K562 (cell line): ENCODE measurements around the gene SLC25A51. TPM values are rescaled to one million over a fixed set of nuclear protein-coding genes. Genes with fewer than 3 reads are reported as not detected.

Experiments used
- CREB1 ChIP-seq, 2 experiments: sonication (generic) in 1 of 2; formaldehyde crosslinking in 1 of 2; IDR thresholded peaks; 2 replicates each; pipeline versions ENCODE4 v1.6.1 to v1.8.0; 2012 to 2022; ENCODE audit warnings: inconsistent platforms in 1 of 2, mild to moderate bottlenecking in 1 of 2, missing genetic modification reagents in 1 of 2, moderate library complexity in 1 of 2
- CREBBP ChIP-seq: IDR thresholded peaks from one replicate; pipeline ENCODE4 v1.6.1; 2012; ENCODE audit warnings: low read depth, mild to moderate bottlenecking, control low read depth, inconsistent platforms, low read length
- HNRNPUL1 ChIP-seq: fragments of 200-400 bp; formaldehyde crosslinking; IDR thresholded peaks from 2 replicates; pipeline ENCODE4 v1.6.1; 2017; ENCODE audit warnings: low read length
- MAFF ChIP-seq: IDR thresholded peaks from 2 replicates; pipeline ENCODE4 v1.6.1; 2012; ENCODE audit warnings: low read length, improper control_type of control experiment
- NRF1 ChIP-seq, 2 experiments: fragments of 450-650 bp; IDR thresholded peaks in 1 of 2; conservative IDR thresholded peaks in 1 of 2; 2 replicates each; pipeline ENCODE4 v1.6.1; 2014; ENCODE audit warnings: mild to moderate bottlenecking in 2 of 2
- POLR3A ChIP-seq: IDR thresholded peaks from 2 replicates; pipeline ENCODE4 v1.6.1; 2011; ENCODE audit warnings: borderline replicate concordance, mild to moderate bottlenecking, moderate library complexity; ENCODE audit not compliant: insufficient read length, insufficient read depth; ENCODE audit errors: extremely low read depth
- PTTG1 ChIP-seq: fragments of 450-650 bp; IDR thresholded peaks from 2 replicates; pipeline ENCODE4 v1.6.1; 2016; ENCODE audit warnings: low read depth, mild to moderate bottlenecking, missing genetic modification characterization, missing compliant biosample characterization
- RB1 ChIP-seq: fragments of 450-650 bp; IDR thresholded peaks from 2 replicates; pipeline ENCODE4 v1.6.1; 2017; ENCODE audit warnings: low read depth, mild to moderate bottlenecking
- SETDB1 ChIP-seq: IDR thresholded peaks from one replicate; pipeline ENCODE4 v1.6.1; 2012; ENCODE audit warnings: low read length, control low read depth, inconsistent platforms
- SP1 ChIP-seq: sonication (generic); formaldehyde crosslinking; IDR thresholded peaks from 2 replicates; pipeline ENCODE4 v1.8.1; 2022; ENCODE audit warnings: mild to moderate bottlenecking, missing genetic modification reagents
- ZNF143 ChIP-seq: sonication (generic); formaldehyde crosslinking; IDR thresholded peaks from 2 replicates; pipeline ENCODE4 v1.9.0; 2022; ENCODE audit warnings: mild to moderate bottlenecking, missing genetic modification reagents
- ZNF3 ChIP-seq: fragments of 250-450 bp; sonication (Bioruptor Pico); IDR thresholded peaks from 2 replicates; pipeline ENCODE4 v1.5.0; 2021; ENCODE audit warnings: mild to moderate bottlenecking, moderate library complexity
- polyA plus RNA-seq, 8 experiments: library from polyadenylated mRNA; depleted of rRNA in 4 of 8; stranded (reverse) in 5 of 8; unstranded in 3 of 8; fragments of >200 nt; fragmentation: Nextera tagmentation in 2 of 8; fragmentation: Illumina TruSeq in 1 of 8; extraction: Ambion mirVana in 2 of 8; extraction: Trizol in 1 of 8; gene quantifications; 2 replicates each; pipeline versions ENCODE4 v1.2.1 to v1.2.3, GENCODE V29; 2011 to 2014; ENCODE audit warnings: inconsistent platforms in 1 of 8, missing spikeins in 1 of 8
- total RNA-seq, 7 experiments: library from RNA; depleted of rRNA in 6 of 7; stranded (reverse); fragments of >200 nt in 6 of 7; fragmentation: Illumina TruSeq in 2 of 7; extraction: Trizol in 2 of 7; gene quantifications; 2 replicates each; pipeline versions ENCODE4 v1.2.1 to v1.2.3, GENCODE V29; 2011 to 2021; ENCODE audit warnings: low replicate concordance in 1 of 7
- TF ChIP-seq, protein P1 (sequence below): sonication (generic); IDR thresholded peaks from 2 replicates; pipeline ENCODE4 v1.6.1; 2016
- TF ChIP-seq, protein P2 (sequence below), 2 experiments: fragments of 450-650 bp in 1 of 2; sonication (generic) in 1 of 2; formaldehyde crosslinking in 1 of 2; IDR thresholded peaks; 2 replicates each; pipeline versions ENCODE4 v1.7.1 to v1.9.0; 2016 to 2022; ENCODE audit warnings: inconsistent platforms in 1 of 2, mild to moderate bottlenecking in 1 of 2, missing genetic modification reagents in 1 of 2
- TF ChIP-seq, protein P3 (sequence below): fragments of 250-450 bp; sonication (Bioruptor Pico); IDR thresholded peaks from 2 replicates; pipeline ENCODE4 v1.6.1; 2021; ENCODE audit warnings: mild to moderate bottlenecking

Gene SLC25A51
- total and polyA plus RNA-seq, 9 of the 15 experiments (the other 6 are each of a cell fraction or from before 2014, with no cell fraction given), result 9.1 to 40.7 (median 24.5) TPM

DNA sequence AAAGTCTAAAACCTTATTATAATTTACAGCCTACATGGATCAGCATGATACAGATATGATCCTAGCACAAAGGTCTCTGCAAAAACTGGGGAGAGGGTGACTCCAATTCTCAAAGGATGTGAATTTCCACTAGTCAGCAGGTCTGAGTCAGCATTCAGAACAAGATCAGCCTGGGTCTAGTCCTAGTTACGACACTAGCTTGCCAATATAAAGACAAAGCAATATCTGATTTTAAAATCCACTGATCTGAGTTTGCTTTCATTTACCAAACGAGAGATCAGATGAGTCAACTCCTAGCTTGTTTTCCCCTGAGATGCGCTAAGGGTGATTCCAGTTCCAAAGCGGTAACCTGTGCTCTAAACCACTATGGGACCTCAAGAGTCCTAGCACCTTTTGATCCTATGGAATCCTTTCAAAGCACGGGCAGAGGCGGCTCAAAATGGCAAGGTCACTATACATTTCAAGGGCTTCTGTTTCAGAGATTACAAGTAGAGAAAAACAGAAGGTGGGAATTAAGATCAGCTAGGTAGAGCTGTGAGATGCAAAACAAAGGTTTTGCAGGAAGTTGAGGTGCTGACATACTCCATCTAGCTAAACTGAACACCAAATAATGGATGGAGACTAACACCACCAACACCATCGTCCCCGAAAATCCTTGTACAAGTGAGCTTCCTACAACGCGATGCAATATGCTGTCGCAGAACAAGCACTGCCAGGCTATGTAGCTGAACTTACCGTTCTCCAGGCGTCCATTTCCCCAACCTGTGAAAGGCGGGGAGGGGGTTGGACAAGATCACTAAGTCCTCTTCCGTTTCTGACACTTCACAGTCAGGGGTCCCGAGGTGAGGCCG, 906 bp downstream of the SLC25A51 start (continued):
- TF ChIP-seq, protein P1, sequence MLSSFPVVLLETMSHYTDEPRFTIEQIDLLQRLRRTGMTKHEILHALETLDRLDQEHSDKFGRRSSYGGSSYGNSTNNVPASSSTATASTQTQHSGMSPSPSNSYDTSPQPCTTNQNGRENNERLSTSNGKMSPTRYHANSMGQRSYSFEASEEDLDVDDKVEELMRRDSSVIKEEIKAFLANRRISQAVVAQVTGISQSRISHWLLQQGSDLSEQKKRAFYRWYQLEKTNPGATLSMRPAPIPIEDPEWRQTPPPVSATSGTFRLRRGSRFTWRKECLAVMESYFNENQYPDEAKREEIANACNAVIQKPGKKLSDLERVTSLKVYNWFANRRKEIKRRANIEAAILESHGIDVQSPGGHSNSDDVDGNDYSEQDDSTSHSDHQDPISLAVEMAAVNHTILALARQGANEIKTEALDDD, result peak; percentile 96
- TF ChIP-seq CREB1 (IDR thresholded peaks at IDR 0.05) (0 out of 2 replicates have a peak, but pooled peaks have one; percentile 15), CREB1 (CRISPR knock-in tag; IDR thresholded peaks at IDR 0.05) (no peak), SETDB1 (no peak), ZNF143 (CRISPR knock-in tag) (0 out of 2 replicates have a peak, but pooled peaks have one; percentile 27), HNRNPUL1 (no peak), POLR3A (no peak), PTTG1 (tag) (no peak), MAFF (peak; percentile 90), ZNF3 (no peak), NRF1 (conservative IDR thresholded peaks at IDR 0.05 in 1 of 2, IDR thresholded peaks at IDR 0.05 in 1 of 2) (no peak), CREBBP (no peak), RB1 (no peak), SP1 (CRISPR knock-in tag) (0 out of 2 replicates have a peak, but pooled peaks have one; percentile 21)
- TF ChIP-seq, protein P2, sequence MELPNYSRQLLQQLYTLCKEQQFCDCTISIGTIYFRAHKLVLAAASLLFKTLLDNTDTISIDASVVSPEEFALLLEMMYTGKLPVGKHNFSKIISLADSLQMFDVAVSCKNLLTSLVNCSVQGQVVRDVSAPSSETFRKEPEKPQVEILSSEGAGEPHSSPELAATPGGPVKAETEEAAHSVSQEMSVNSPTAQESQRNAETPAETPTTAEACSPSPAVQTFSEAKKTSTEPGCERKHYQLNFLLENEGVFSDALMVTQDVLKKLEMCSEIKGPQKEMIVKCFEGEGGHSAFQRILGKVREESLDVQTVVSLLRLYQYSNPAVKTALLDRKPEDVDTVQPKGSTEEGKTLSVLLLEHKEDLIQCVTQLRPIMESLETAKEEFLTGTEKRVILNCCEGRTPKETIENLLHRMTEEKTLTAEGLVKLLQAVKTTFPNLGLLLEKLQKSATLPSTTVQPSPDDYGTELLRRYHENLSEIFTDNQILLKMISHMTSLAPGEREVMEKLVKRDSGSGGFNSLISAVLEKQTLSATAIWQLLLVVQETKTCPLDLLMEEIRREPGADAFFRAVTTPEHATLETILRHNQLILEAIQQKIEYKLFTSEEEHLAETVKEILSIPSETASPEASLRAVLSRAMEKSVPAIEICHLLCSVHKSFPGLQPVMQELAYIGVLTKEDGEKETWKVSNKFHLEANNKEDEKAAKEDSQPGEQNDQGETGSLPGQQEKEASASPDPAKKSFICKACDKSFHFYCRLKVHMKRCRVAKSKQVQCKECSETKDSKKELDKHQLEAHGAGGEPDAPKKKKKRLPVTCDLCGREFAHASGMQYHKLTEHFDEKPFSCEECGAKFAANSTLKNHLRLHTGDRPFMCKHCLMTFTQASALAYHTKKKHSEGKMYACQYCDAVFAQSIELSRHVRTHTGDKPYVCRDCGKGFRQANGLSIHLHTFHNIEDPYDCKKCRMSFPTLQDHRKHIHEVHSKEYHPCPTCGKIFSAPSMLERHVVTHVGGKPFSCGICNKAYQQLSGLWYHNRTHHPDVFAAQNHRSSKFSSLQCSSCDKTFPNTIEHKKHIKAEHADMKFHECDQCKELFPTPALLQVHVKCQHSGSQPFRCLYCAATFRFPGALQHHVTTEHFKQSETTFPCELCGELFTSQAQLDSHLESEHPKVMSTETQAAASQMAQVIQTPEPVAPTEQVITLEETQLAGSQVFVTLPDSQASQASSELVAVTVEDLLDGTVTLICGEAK (IDR thresholded peaks at IDR 0.05), result 0 out of 2 replicates have a peak, but pooled peaks have one; percentile 16
- TF ChIP-seq, protein P2 (CRISPR knock-in tag; IDR thresholded peaks at IDR 0.05), result no peak
- TF ChIP-seq, protein P3, sequence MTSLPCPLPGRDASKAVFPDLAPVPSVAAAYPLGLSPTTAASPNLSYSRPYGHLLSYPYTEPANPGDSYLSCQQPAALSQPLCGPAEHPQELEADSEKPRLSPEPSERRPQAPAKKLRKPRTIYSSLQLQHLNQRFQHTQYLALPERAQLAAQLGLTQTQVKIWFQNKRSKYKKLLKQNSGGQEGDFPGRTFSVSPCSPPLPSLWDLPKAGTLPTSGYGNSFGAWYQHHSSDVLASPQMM (CRISPR knock-in tag), result no peak
